Activated naive CD8-positive, alpha-beta T cell treated with anti-CD3 and anti-CD28 coated beads, Interleukin-2, amount 10 ng/mL, durations not matched to agents 7 days and 5 days (primary cell): Measurements from ENCODE around the gene PAX1. TPM values are rescaled to one million over a fixed set of nuclear protein-coding genes. Genes with fewer than 3 reads are reported as not detected.

Experiments
- ATAC-seq: fragments of 150-1000 bp; cut with Tn5 transposase; one replicate; pipeline ENCODE4 v1.10.0; 2021; ENCODE audit warnings: low read depth, moderate library complexity
- POLR2A ChIA-PET: fragments of 350-600 bp; sonication (Branson Sonifier 250); formaldehyde crosslinking; loops from one replicate; lab custom pipeline; 2021; ENCODE audit warnings: antibody characterized with exemption; lab: Charles Lee
- DNase-seq: peaks from one replicate; pipeline ENCODE4 v3.0.0; 2021
- H3K27ac Mint-ChIP-seq: one replicate; pipeline ENCODE4 v1.8.0; 2022; ENCODE audit warnings: mild to moderate bottlenecking, mixed read lengths
- H3K27me3 Mint-ChIP-seq: one replicate; pipeline ENCODE4 v1.8.0; 2022; ENCODE audit warnings: mild to moderate bottlenecking, moderate library complexity, mixed read lengths
- H3K36me3 Mint-ChIP-seq: one replicate; pipeline ENCODE4 v1.8.0; 2021; ENCODE audit warnings: mild to moderate bottlenecking, mixed read lengths
- H3K4me1 Mint-ChIP-seq: one replicate; pipeline ENCODE4 v1.8.0; 2021; ENCODE audit warnings: mixed read lengths
- H3K4me3 Mint-ChIP-seq: one replicate; pipeline ENCODE4 v1.8.0; 2022; ENCODE audit warnings: mild to moderate bottlenecking, moderate library complexity, mixed read lengths
- H3K9me3 Mint-ChIP-seq: one replicate; pipeline ENCODE4 v1.8.0; 2021; ENCODE audit warnings: mixed read lengths
- total RNA-seq, 2 experiments: library from RNA; stranded (reverse); gene quantifications; one replicate each; pipeline ENCODE4 v1.2.3, GENCODE V29; 2021

PAX1 gene
- total RNA-seq, 2 experiments from 2014 or later = not detected

- Mint-ChIP-seq H3K4me3 (no peak overlapping the region), H3K27me3 (no peaks in the 10 kb centered on the region), H3K27ac (no peak overlapping the region), H3K4me1 (no peaks in the 10 kb centered on the region), H3K36me3 (no peaks in the 10 kb centered on the region), H3K9me3 (no peaks in the 10 kb centered on the region)
- no peak for DNase-seq
- no peak for ATAC-seq
- POLR2A ChIA-PET = no interaction called here
Observed at GRCh38 chr20:21729316-21729715, 23.9 kb downstream of the PAX1 start.

GRCh38 chr20:21739161-21739560 is 33.7 kb downstream of the PAX1 start:
- POLR2A ChIA-PET = no interaction called here
- Mint-ChIP-seq H3K27me3 (no peaks in the 10 kb centered on the region), H3K9me3 (peaks cover 2% of the 10 kb centered on the region), H3K27ac (no peak overlapping the region), H3K4me3 (no peak overlapping the region), H3K4me1 (no peaks in the 10 kb centered on the region), H3K36me3 (no peaks in the 10 kb centered on the region)
- no peak for ATAC-seq
- no peak for DNase-seq

GRCh38 chr20:21739682-21740081 is 34.2 kb downstream of the PAX1 start:
- no peak for ATAC-seq
- no peaks in the 10 kb centered on the region for H3K36me3 Mint-ChIP-seq
- POLR2A ChIA-PET = no interaction called here
- H3K27me3 Mint-ChIP-seq = no peaks in the 10 kb centered on the region
- no peak overlapping the region for H3K4me3 Mint-ChIP-seq
- DNase-seq = no peak
- no peak overlapping the region for H3K27ac Mint-ChIP-seq
- H3K4me1 Mint-ChIP-seq = no peaks in the 10 kb centered on the region
- peaks cover 2% of the 10 kb centered on the region for H3K9me3 Mint-ChIP-seq

GRCh38 chr20:21741266-21741665 is 35.8 kb downstream of the PAX1 start:
- no peak overlapping the region for H3K4me3 Mint-ChIP-seq
- H3K36me3 Mint-ChIP-seq = no peaks in the 10 kb centered on the region
- no peak overlapping the region for H3K27ac Mint-ChIP-seq
- DNase-seq = no peak
- no peaks in the 10 kb centered on the region for H3K27me3 Mint-ChIP-seq
- H3K9me3 Mint-ChIP-seq = peaks cover 3% of the 10 kb centered on the region
- no peak for ATAC-seq
- POLR2A ChIA-PET = no interaction called here
- no peaks in the 10 kb centered on the region for H3K4me1 Mint-ChIP-seq

GRCh38 chr20:21762646-21763045 is 57.2 kb downstream of the PAX1 start:
- H3K36me3 Mint-ChIP-seq = no peaks in the 10 kb centered on the region
- no peak for DNase-seq
- no peaks in the 10 kb centered on the region for H3K4me1 Mint-ChIP-seq
- H3K27me3 Mint-ChIP-seq = no peaks in the 10 kb centered on the region
- H3K9me3 Mint-ChIP-seq = no peaks in the 10 kb centered on the region
- H3K27ac Mint-ChIP-seq = no peak overlapping the region
- no peak for ATAC-seq
- POLR2A ChIA-PET = no interaction called here
- H3K4me3 Mint-ChIP-seq = no peak overlapping the region

GRCh38 chr20:21767200-21767738 is 61.8 kb downstream of the PAX1 start:
- ATAC-seq = no peak

GRCh38 chr20:21767739-21768223 is 62.3 kb downstream of the PAX1 start:
- Mint-ChIP-seq H3K27ac (no peak overlapping the region), H3K27me3 (peaks cover 2% of the 10 kb centered on the region), H3K4me3 (no peak overlapping the region), H3K9me3 (peaks cover 2% of the 10 kb centered on the region), H3K36me3 (no peaks in the 10 kb centered on the region), H3K4me1 (no peaks in the 10 kb centered on the region)
- DNase-seq (no peak), ATAC-seq (no peak)
- POLR2A ChIA-PET = no interaction called here

More at GRCh38 chr20:21767200-21767738, 61.8 kb downstream of the PAX1 start:
- Mint-ChIP-seq H3K27ac (no peak overlapping the region), H3K27me3 (peaks cover 2% of the 10 kb centered on the region), H3K4me1 (no peaks in the 10 kb centered on the region), H3K9me3 (peaks cover 2% of the 10 kb centered on the region), H3K36me3 (no peaks in the 10 kb centered on the region), H3K4me3 (no peak overlapping the region)
- POLR2A ChIA-PET = no interaction called here
- DNase-seq = no peak

Other genes starting within 250 kb of the PAX1 start
- not detected for gene NKX2-2, start 191.6 kb upstream of the PAX1 start, total RNA-seq